Trophoblast cell (in vitro differentiated cells and primary cell): ENCODE data around the gene HMGN2.
A peak's percentile ranks its signal among the peaks of the same experiment; 100 is the strongest.

Experiments used
- DNase-seq, 2 donors: peaks; one replicate each; pipeline ENCODE4 v3.0.0-alpha.2; 2016
- H2AFZ ChIP-seq: 2 replicates; pipeline ENCODE4 v1.6.1; 2013; ENCODE audit warnings: low read length, moderate library complexity, mild to moderate bottlenecking; ENCODE audit not compliant: insufficient read depth, poor library complexity
- H2AK5ac ChIP-seq: 2 replicates; pipeline ENCODE4 v1.6.1; 2013; ENCODE audit warnings: mild to moderate bottlenecking, low read length
- H2BK120ac ChIP-seq: 2 replicates; pipeline ENCODE4 v1.6.1; 2013; ENCODE audit warnings: low read length, mild to moderate bottlenecking, moderate library complexity; ENCODE audit not compliant: insufficient read depth, poor library complexity
- H2BK12ac ChIP-seq: 2 replicates; pipeline ENCODE4 v1.6.1; 2013; ENCODE audit warnings: mild to moderate bottlenecking, low read length, moderate library complexity
- H2BK5ac ChIP-seq: 2 replicates; pipeline ENCODE4 v1.6.1; 2013; ENCODE audit warnings: low read length, low read depth, moderate library complexity, mild to moderate bottlenecking; ENCODE audit not compliant: poor library complexity
- H3K14ac ChIP-seq: 2 replicates; pipeline ENCODE4 v1.6.1; 2013; ENCODE audit warnings: mild to moderate bottlenecking, low read length
- H3K18ac ChIP-seq: 2 replicates; pipeline ENCODE4 v1.6.1; 2013; ENCODE audit warnings: mild to moderate bottlenecking, low read length
- H3K23ac ChIP-seq: 2 replicates; pipeline ENCODE4 v1.6.1; 2013; ENCODE audit warnings: low read length
- H3K27ac ChIP-seq: 2 replicates; pipeline ENCODE4 v1.5.1; 2013; ENCODE audit warnings: low read depth, mild to moderate bottlenecking, inconsistent platforms, low read length, moderate library complexity
- H3K27me3 ChIP-seq: 2 replicates; pipeline ENCODE4 v1.6.1; 2013; ENCODE audit warnings: inconsistent platforms, mild to moderate bottlenecking, low read length, moderate library complexity; ENCODE audit not compliant: insufficient read depth
- H3K36me3 ChIP-seq, 2 experiments: 1 replicate in 1 of 2; 2 replicates in 1 of 2; pipeline ENCODE4 v1.6.1; 2013; ENCODE audit warnings: low read length in 2 of 2, mild to moderate bottlenecking in 2 of 2, moderate library complexity in 1 of 2; ENCODE audit not compliant: insufficient read depth in 2 of 2, control insufficient read depth in 1 of 2
- H3K4ac ChIP-seq: 2 replicates; pipeline ENCODE4 v1.6.1; 2013; ENCODE audit warnings: low read depth, mild to moderate bottlenecking, low read length, moderate library complexity
- H3K4me1 ChIP-seq, 2 experiments: 1 replicate in 1 of 2; 2 replicates in 1 of 2; pipeline ENCODE4 v1.6.1; 2013; ENCODE audit warnings: low read length in 2 of 2, mild to moderate bottlenecking in 2 of 2, moderate library complexity in 1 of 2; ENCODE audit not compliant: insufficient read depth in 2 of 2, control insufficient read depth in 1 of 2
- H3K4me2 ChIP-seq: 2 replicates; pipeline ENCODE4 v1.6.1; 2013; ENCODE audit warnings: inconsistent platforms, mild to moderate bottlenecking, low read length, moderate library complexity
- H3K4me3 ChIP-seq: 2 replicates; pipeline ENCODE4 v1.5.1; 2013; ENCODE audit warnings: mild to moderate bottlenecking, low read depth, low read length, inconsistent platforms
- H3K79me1 ChIP-seq: one replicate; pipeline ENCODE4 v1.6.1; 2013; ENCODE audit warnings: low read length
- H3K79me2 ChIP-seq: 2 replicates; pipeline ENCODE4 v1.6.1; 2013; ENCODE audit warnings: low read length, mild to moderate bottlenecking; ENCODE audit not compliant: control insufficient read depth, insufficient read depth, poor library complexity
- H3K9ac ChIP-seq: 2 replicates; pipeline ENCODE4 v1.6.1; 2013; ENCODE audit warnings: mild to moderate bottlenecking, low read length
- H3K9me3 ChIP-seq: 2 replicates; pipeline ENCODE4 v1.6.1; 2013; ENCODE audit warnings: low read depth, mild to moderate bottlenecking, control low read depth, inconsistent platforms, low read length; ENCODE audit not compliant: insufficient read depth
- H4K12ac ChIP-seq: 2 replicates; pipeline ENCODE4 v1.6.1; 2013; ENCODE audit warnings: low read depth, mild to moderate bottlenecking, low read length, moderate library complexity
- H4K8ac ChIP-seq: 2 replicates; pipeline ENCODE4 v1.6.1; 2013; ENCODE audit warnings: low read depth, mild to moderate bottlenecking, low read length, moderate library complexity
- H4K91ac ChIP-seq: one replicate; pipeline ENCODE4 v1.6.1; 2013; ENCODE audit warnings: low read depth, mild to moderate bottlenecking, low read length, moderate library complexity
- WGBS: extraction: QIAGEN DNeasy Blood & Tissue Kit; methylation state at CpG from one replicate; pipeline ENCODE4 v1.1.7; 2013; ENCODE audit warnings: missing lambda C conversion rate; ENCODE audit not compliant: insufficient read length, insufficient coverage; ENCODE audit errors: extremely low coverage; 5-methylcytosine and 5-hydroxymethylcytosine counted together

The HMGN2 gene

GRCh38 chr1:26520339-26520738 lies 48.1 kb downstream of the HMGN2 start:
- DNase-seq: no peak
- no peaks in the 10 kb centered on the region for H3K4me1 ChIP-seq
- H3K14ac ChIP-seq: no peak overlapping the region
- no peak overlapping the region for H2AFZ ChIP-seq
- no peak overlapping the region for H2BK5ac ChIP-seq
- H3K4me2 ChIP-seq: no peak overlapping the region
- no peaks in the 10 kb centered on the region for H3K9me3 ChIP-seq
- no peak overlapping the region for H3K4ac ChIP-seq
- H4K8ac ChIP-seq: no peak overlapping the region
- H3K18ac ChIP-seq: no peak overlapping the region
- no peak overlapping the region for H3K9ac ChIP-seq
- H3K79me1 ChIP-seq: no peaks in the 10 kb centered on the region
- H2AK5ac ChIP-seq: no peak overlapping the region
- H3K79me2 ChIP-seq: no peaks in the 10 kb centered on the region
- no peaks in the 10 kb centered on the region for H3K36me3 ChIP-seq
- WGBS: no CpG with 5 or more reads among the region's 5 CpGs
- no peak overlapping the region for H3K27ac ChIP-seq
- H2BK12ac ChIP-seq: no peak overlapping the region
- no peak overlapping the region for H3K4me3 ChIP-seq
- H3K27me3 ChIP-seq: no peaks in the 10 kb centered on the region
- no peak overlapping the region for H3K23ac ChIP-seq
- H4K12ac ChIP-seq: no peak overlapping the region
- no peak overlapping the region for H2BK120ac ChIP-seq
- H4K91ac ChIP-seq: no peak overlapping the region

- Histone ChIP-seq H2BK120ac (no peak overlapping the region), H2AFZ (no peak overlapping the region), H3K27ac (no peak overlapping the region), H3K27me3 (no peaks in the 10 kb centered on the region), H3K4me2 (no peak overlapping the region), H3K9me3 (no peaks in the 10 kb centered on the region), H2BK12ac (no peak overlapping the region), H3K4ac (no peak overlapping the region), H2BK5ac (no peak overlapping the region), H3K79me2 (no peaks in the 10 kb centered on the region), H3K36me3 (no peaks in the 10 kb centered on the region), H3K79me1 (no peaks in the 10 kb centered on the region), H3K4me3 (no peak overlapping the region), H3K4me1 (no peaks in the 10 kb centered on the region), H4K91ac (no peak overlapping the region), H3K23ac (no peak overlapping the region), H3K14ac (no peak overlapping the region), H3K18ac (no peak overlapping the region), H4K12ac (no peak overlapping the region), H4K8ac (no peak overlapping the region), H3K9ac (no peak overlapping the region), H2AK5ac (no peak overlapping the region)
- WGBS: no CpG with 5 or more reads among the region's 14 CpGs
- peak; percentile 54 to 73 for DNase-seq
Observed at GRCh38 chr1:26521669-26522030, 49.4 kb downstream of the HMGN2 start.

- Histone ChIP-seq H4K12ac (no peak overlapping the region), H2BK12ac (no peak overlapping the region), H3K9me3 (no peaks in the 10 kb centered on the region)
Observed at GRCh38 chr1:26522073-26522472, 49.8 kb downstream of the HMGN2 start.

GRCh38 chr1:26524181-26524580 lies 51.9 kb downstream of the HMGN2 start:
- no peak overlapping the region for H3K23ac ChIP-seq
- DNase-seq: peak in 1 of 2 donors; percentile 35
- H2BK12ac ChIP-seq: no peak overlapping the region
- no peak overlapping the region for H4K91ac ChIP-seq
- H4K8ac ChIP-seq: no peak overlapping the region
- H4K12ac ChIP-seq: no peak overlapping the region
- no peak overlapping the region for H3K9ac ChIP-seq
- H3K27me3 ChIP-seq: no peaks in the 10 kb centered on the region
- H3K27ac ChIP-seq: no peak overlapping the region
- H2BK5ac ChIP-seq: no peak overlapping the region
- no CpG with 5 or more reads among the region's 4 CpGs for WGBS
- no peak overlapping the region for H2AFZ ChIP-seq
- no peaks in the 10 kb centered on the region for H3K79me2 ChIP-seq
- no peak overlapping the region for H3K4me3 ChIP-seq
- H3K14ac ChIP-seq: no peak overlapping the region
- H3K18ac ChIP-seq: no peak overlapping the region
- H2AK5ac ChIP-seq: no peak overlapping the region
- no peaks in the 10 kb centered on the region for H3K9me3 ChIP-seq
- peaks cover 1% of the 10 kb centered on the region for H3K79me1 ChIP-seq
- no peak overlapping the region for H2BK120ac ChIP-seq
- H3K4me1 ChIP-seq: peaks cover 1 to 2% of the 10 kb centered on the region in 2 experiments
- no peak overlapping the region for H3K4me2 ChIP-seq
- no peak overlapping the region for H3K4ac ChIP-seq
- no peaks in the 10 kb centered on the region for H3K36me3 ChIP-seq

More at GRCh38 chr1:26522073-26522472, 49.8 kb downstream of the HMGN2 start:
- no peak overlapping the region for H3K18ac ChIP-seq
- no peak overlapping the region for H2BK120ac ChIP-seq
- H3K4me3 ChIP-seq: no peak overlapping the region
- no peak overlapping the region for H2BK5ac ChIP-seq
- no peak overlapping the region for H3K9ac ChIP-seq
- H3K14ac ChIP-seq: no peak overlapping the region
- no peak overlapping the region for H4K8ac ChIP-seq
- no peak overlapping the region for H3K27ac ChIP-seq
- H3K79me1 ChIP-seq: no peaks in the 10 kb centered on the region
- no peaks in the 10 kb centered on the region for H3K27me3 ChIP-seq
- no peak overlapping the region for H4K91ac ChIP-seq
- H3K23ac ChIP-seq: no peak overlapping the region
- no peak overlapping the region for H2AK5ac ChIP-seq
- no peak for DNase-seq
- no peaks in the 10 kb centered on the region for H3K79me2 ChIP-seq
- no peak overlapping the region for H3K4ac ChIP-seq
- H2AFZ ChIP-seq: no peak overlapping the region
- H3K36me3 ChIP-seq: no peaks in the 10 kb centered on the region
- no peaks in the 10 kb centered on the region for H3K4me1 ChIP-seq
- no peak overlapping the region for H3K4me2 ChIP-seq
